Keratinocyte (primary cell): ENCODE measurements around the gene CDS2. TPM values are rescaled to one million over a fixed set of nuclear protein-coding genes. Genes with fewer than 3 reads are reported as not detected.

ENCODE experiments used
- DNase-seq: peaks from one replicate; pipeline ENCODE4 v3.0.0-alpha.2; 2011; ENCODE audit warnings: low read depth, missing footprints, low spot score
- FAIRE-seq: peaks from 2 replicates; lab custom pipeline; 2011; peaks lifted over from hg19 to GRCh38; lab: Jason Lieb, UNC
- H2AFZ ChIP-seq: 2 replicates; pipeline ENCODE4 v1.6.0; 2012; ENCODE audit warnings: low read length, control low read depth, inconsistent platforms; ENCODE audit not compliant: control insufficient read depth
- H3K27ac ChIP-seq: 2 replicates; pipeline ENCODE4 v1.5.1; 2011; ENCODE audit warnings: low read length; ENCODE audit not compliant: control insufficient read depth, insufficient read depth
- H3K27me3 ChIP-seq: 3 replicates; pipeline ENCODE4 v1.6.0; 2011; ENCODE audit warnings: low read length; ENCODE audit not compliant: control insufficient read depth, insufficient read depth; ENCODE audit errors: extremely low read depth
- H3K36me3 ChIP-seq, 2 experiments: 2 replicates in 1 of 2; 3 replicates in 1 of 2; pipeline ENCODE4 v1.5.1; 2011; ENCODE audit warnings: low read length in 2 of 2, mild to moderate bottlenecking in 1 of 2; ENCODE audit not compliant: control insufficient read depth in 2 of 2, insufficient read depth in 2 of 2; ENCODE audit errors: extremely low read depth in 1 of 2
- H3K4me1 ChIP-seq: 3 replicates; pipeline ENCODE4 v1.5.1; 2011; ENCODE audit warnings: low read length; ENCODE audit not compliant: control insufficient read depth, insufficient read depth; ENCODE audit errors: extremely low read depth
- H3K4me2 ChIP-seq: 3 replicates; pipeline ENCODE4 v1.6.0; 2011; ENCODE audit warnings: low read depth, low read length; ENCODE audit not compliant: control insufficient read depth, insufficient read depth; ENCODE audit errors: extremely low read depth
- H3K4me3 ChIP-seq, 3 experiments: fragments of 200-600 bp in 1 of 3; sonication (generic) in 1 of 3; 2 replicates in 2 of 3; 3 replicates in 1 of 3; pipeline ENCODE4 v1.5.1; 2011 to 2016; ENCODE audit warnings: low read length in 3 of 3, mild to moderate bottlenecking in 3 of 3, control low read depth in 2 of 3, inconsistent platforms in 1 of 3, low read depth in 1 of 3, mixed read lengths in 1 of 3, mixed run types in 1 of 3, moderate library complexity in 1 of 3; ENCODE audit not compliant: control insufficient read depth in 2 of 3, insufficient read depth in 2 of 3; ENCODE audit errors: extremely low read depth in 1 of 3
- H3K79me2 ChIP-seq: 2 replicates; pipeline ENCODE4 v1.6.0; 2012; ENCODE audit warnings: low read length; ENCODE audit not compliant: control insufficient read depth, insufficient read depth
- H3K9ac ChIP-seq: 3 replicates; pipeline ENCODE4 v1.6.0; 2011; ENCODE audit warnings: low read length; ENCODE audit not compliant: control insufficient read depth, insufficient read depth; ENCODE audit errors: extremely low read depth
- H3K9me1 ChIP-seq: 3 replicates; pipeline ENCODE4 v1.6.0; 2011; ENCODE audit warnings: low read length; ENCODE audit not compliant: control insufficient read depth, insufficient read depth; ENCODE audit errors: extremely low read depth
- H3K9me3 ChIP-seq: 2 replicates; pipeline ENCODE4 v1.5.1; 2012; ENCODE audit warnings: low read depth, low read length; ENCODE audit not compliant: control insufficient read depth
- H4K20me1 ChIP-seq: 3 replicates; pipeline ENCODE4 v1.6.0; 2011; ENCODE audit warnings: low read length; ENCODE audit not compliant: control insufficient read depth, insufficient read depth; ENCODE audit errors: extremely low read depth
- CTCF ChIP-seq, 3 experiments: IDR thresholded peaks in 1 of 3; conservative IDR thresholded peaks in 1 of 3; optimal IDR thresholded peaks in 1 of 3; 2 replicates in 2 of 3; 3 replicates in 1 of 3; pipeline versions ENCODE3 to v1.5.1; 2011; ENCODE audit warnings: low read length in 3 of 3, mild to moderate bottlenecking in 3 of 3, moderate library complexity in 2 of 3, control low read depth in 1 of 3, inconsistent platforms in 1 of 3; ENCODE audit not compliant: insufficient read depth in 2 of 3; ENCODE audit errors: extremely low read depth in 1 of 3
- EZH2 ChIP-seq: IDR thresholded peaks from one replicate; pipeline ENCODE4 v1.6.1; 2012; ENCODE audit warnings: inconsistent platforms, mild to moderate bottlenecking, low read length, moderate library complexity
- dilution Hi-C: fragments of 300-500 bp; cut with MboI; formaldehyde crosslinking; loops from one replicate; pipeline ENCODE4 v1.7.0; 2020; ENCODE audit warnings: low sequenced_read_pairs; ENCODE audit not compliant: extremely low pct_ligation_motif_present
- polyA plus RNA-seq, 5 experiments: library from polyadenylated mRNA; depleted of rRNA in 3 of 5; stranded (reverse) in 3 of 5; stranded (forward) in 1 of 5; unstranded in 1 of 5; fragments of >200 nt; gene quantifications; 1 replicate in 1 of 5; 2 replicates in 3 of 5; 3 replicates in 1 of 5; pipeline versions ENCODE4 v1.2.1 to v1.2.3, GENCODE V29; 2011 to 2012; ENCODE audit warnings: missing spikeins in 2 of 5, low read depth in 1 of 5, low replicate concordance in 1 of 5

CDS2 gene
- polyA plus RNA-seq, 1 donor (not counting 4 experiments of a cell fraction or from before 2014, with no cell fraction given), result 67.1 TPM

GRCh38 chr20:5148581-5148980 is 21.8 kb downstream of the CDS2 start:
- Histone ChIP-seq H3K4me2 (no peak overlapping the region), H3K9ac (no peak overlapping the region), H3K79me2 (peaks cover 63% of the 10 kb centered on the region), H4K20me1 (no peaks in the 10 kb centered on the region), H3K27ac (no peak overlapping the region), H2AFZ (no peak overlapping the region), H3K4me3 (no peak overlapping the region), H3K4me1 (peaks cover 20% of the 10 kb centered on the region), H3K9me3 (no peaks in the 10 kb centered on the region), H3K36me3 (no peaks in the 10 kb centered on the region), H3K9me1 (peaks cover 3% of the 10 kb centered on the region), H3K27me3 (no peaks in the 10 kb centered on the region)
- FAIRE-seq, result no peak
- no peak for DNase-seq
- TF ChIP-seq CTCF (optimal IDR thresholded peaks at IDR 0.05 in 1 of 3, IDR thresholded peaks at IDR 0.05 in 1 of 3, conservative IDR thresholded peaks at IDR 0.05 in 1 of 3; ENCODE audit: extremely low read depth in 1 of 3, insufficient read depth in 2 of 3, low read length in 3 of 3), result no peak
- no peak for TF ChIP-seq EZH2
- dilution Hi-C loops, result no loop called here

DNA sequence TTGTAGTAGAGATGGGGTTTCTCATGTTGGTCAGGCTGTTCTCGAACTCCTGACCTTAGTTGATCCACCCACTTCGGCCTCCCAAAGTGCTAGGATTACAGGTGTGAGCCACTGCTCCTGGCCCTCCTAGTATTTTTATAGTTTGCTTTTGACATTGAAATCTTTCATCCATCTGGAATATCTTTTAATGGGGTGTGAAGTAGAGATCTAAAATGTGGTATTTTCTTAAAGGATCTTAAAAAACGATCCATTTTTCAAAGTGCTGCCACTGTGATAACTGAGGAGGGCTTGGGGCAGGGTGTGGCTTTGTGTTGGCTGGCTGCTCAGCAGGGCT is 23.1 kb downstream of the CDS2 start:
- Histone ChIP-seq H3K79me2 (peaks cover 61% of the 10 kb centered on the region), H3K4me2 (no peak overlapping the region), H3K27me3 (no peaks in the 10 kb centered on the region), H3K4me1 (peaks cover 32% of the 10 kb centered on the region), H4K20me1 (no peaks in the 10 kb centered on the region), H3K4me3 (no peak overlapping the region), H3K9me1 (peaks cover 3% of the 10 kb centered on the region), H3K9ac (no peak overlapping the region), H2AFZ (no peak overlapping the region), H3K9me3 (no peaks in the 10 kb centered on the region), H3K27ac (no peak overlapping the region), H3K36me3 (no peaks in the 10 kb centered on the region)
- dilution Hi-C loops, result no loop called here
- DNase-seq (no peak), FAIRE-seq (no peak)
- TF ChIP-seq CTCF (optimal IDR thresholded peaks at IDR 0.05 in 1 of 3, IDR thresholded peaks at IDR 0.05 in 1 of 3, conservative IDR thresholded peaks at IDR 0.05 in 1 of 3; ENCODE audit: extremely low read depth in 1 of 3, insufficient read depth in 2 of 3, low read length in 3 of 3), result no peak
- no peak for TF ChIP-seq EZH2
